ENCODE data around the gene MTHFS.

- TF ChIP-seq CTCF (IDR thresholded peaks at IDR 0.05) (no peak), POLR2A (IDR thresholded peaks at IDR 0.05) (no peak)
These were observed 13.1 kb downstream of the MTHFS start for GRCh38 chr15:79883579-79884203.
